22Rv1 (cell line): Measurements from ENCODE around the gene COPZ1.

Experiments
- CTCF ChIP-seq: fragments of 450-650 bp; IDR thresholded peaks from 2 replicates; pipeline ENCODE4 v1.5.1; 2017; ENCODE audit warnings: mild to moderate bottlenecking
- ZFX ChIP-seq: fragments of 450-650 bp; IDR thresholded peaks from 2 replicates; pipeline ENCODE4 v1.6.1; 2017; ENCODE audit warnings: antibody characterized with exemption, borderline replicate concordance

- TF ChIP-seq CTCF (no peak), ZFX (no peak)
These were observed 50.3 kb downstream of the COPZ1 start for GRCh38 chr12:54375259-54375579.
